ENCODE data around the gene TDRD6.

TDRD6 gene

GRCh38 chr6:46711491-46711890 is 23.8 kb downstream of the TDRD6 start:
- no peak for TF ChIP-seq CTCF (IDR thresholded peaks at IDR 0.05; ENCODE audit: low read depth, low read length, missing control alignments)
- DNase-seq: no peak
- H3K27me3 ChIP-seq (replicated peaks): no peaks in the 10 kb centered on the region
- in situ Hi-C loops (cut with HindIII; ENCODE audit: low pct_ligation_motif_present, low sequenced_read_pairs): no loop called here
- H3K4me3 ChIP-seq (ENCODE audit: low read depth, low read length): no peak overlapping the region
- no peak overlapping the region for H3K27ac ChIP-seq
- no peaks in the 10 kb centered on the region for H3K36me3 ChIP-seq (replicated peaks)

GRCh38 chr6:46715141-46715540 is 27.5 kb downstream of the TDRD6 start:
- H3K27ac ChIP-seq: no peak overlapping the region
- DNase-seq: no peak
- TF ChIP-seq CTCF (IDR thresholded peaks at IDR 0.05; ENCODE audit: low read depth, low read length, missing control alignments): no peak
- in situ Hi-C loops (cut with HindIII; ENCODE audit: low pct_ligation_motif_present, low sequenced_read_pairs): no loop called here
- no peaks in the 10 kb centered on the region for H3K27me3 ChIP-seq (replicated peaks)
- H3K36me3 ChIP-seq (replicated peaks): no peaks in the 10 kb centered on the region
- H3K4me3 ChIP-seq (ENCODE audit: low read depth, low read length): no peak overlapping the region

- DNase-seq: peak; percentile 61
- H3K27ac ChIP-seq: no peak overlapping the region
- no peak for TF ChIP-seq CTCF (IDR thresholded peaks at IDR 0.05; ENCODE audit: low read depth, low read length, missing control alignments)
- in situ Hi-C loops (cut with HindIII; ENCODE audit: low pct_ligation_motif_present, low sequenced_read_pairs): no loop called here
- H3K36me3 ChIP-seq (replicated peaks): no peaks in the 10 kb centered on the region
- H3K27me3 ChIP-seq (replicated peaks): no peaks in the 10 kb centered on the region
- H3K4me3 ChIP-seq (ENCODE audit: low read depth, low read length): no peak overlapping the region
These were observed 31.4 kb downstream of the TDRD6 start for GRCh38 chr6:46719099-46719498.

- no peak for DNase-seq
- H3K36me3 ChIP-seq (replicated peaks): no peaks in the 10 kb centered on the region
- H3K4me3 ChIP-seq (ENCODE audit: low read depth, low read length): no peak overlapping the region
- no peaks in the 10 kb centered on the region for H3K27me3 ChIP-seq (replicated peaks)
- in situ Hi-C loops (cut with HindIII; ENCODE audit: low pct_ligation_motif_present, low sequenced_read_pairs): no loop called here
- no peak overlapping the region for H3K27ac ChIP-seq
- TF ChIP-seq CTCF (IDR thresholded peaks at IDR 0.05; ENCODE audit: low read depth, low read length, missing control alignments): no peak
These were observed 32.7 kb downstream of the TDRD6 start for GRCh38 chr6:46720401-46720800.

GRCh38 chr6:46729787-46730326 is 42.2 kb downstream of the TDRD6 start:
- Histone ChIP-seq H3K36me3 (replicated peaks) (no peaks in the 10 kb centered on the region), H3K27ac (no peak overlapping the region), H3K27me3 (replicated peaks) (peaks cover 12% of the 10 kb centered on the region), H3K4me3 (ENCODE audit: low read depth, low read length) (no peak overlapping the region)
- in situ Hi-C loops (cut with HindIII; ENCODE audit: low pct_ligation_motif_present, low sequenced_read_pairs): no loop called here
- no peak for TF ChIP-seq CTCF (IDR thresholded peaks at IDR 0.05; ENCODE audit: low read depth, low read length, missing control alignments)
- no peak for DNase-seq

- H3K27me3 ChIP-seq (replicated peaks): peaks cover 22% of the 10 kb centered on the region
- H3K36me3 ChIP-seq (replicated peaks): no peaks in the 10 kb centered on the region
- H3K27ac ChIP-seq: no peak overlapping the region
- H3K4me3 ChIP-seq (ENCODE audit: low read depth, low read length): no peak overlapping the region
- no peak for DNase-seq
- in situ Hi-C loops (cut with HindIII; ENCODE audit: low pct_ligation_motif_present, low sequenced_read_pairs): no loop called here
- TF ChIP-seq CTCF (IDR thresholded peaks at IDR 0.05; ENCODE audit: low read depth, low read length, missing control alignments): no peak
These were observed 43.3 kb downstream of the TDRD6 start for GRCh38 chr6:46730921-46731461.
